ENCODE data around the gene WBP1.
"Not testable (repeated sequence)": the region's sequence is repeated elsewhere in the genome, so short reads cannot be mapped to it uniquely, and the experiment has no call there.

Gene WBP1

DNA sequence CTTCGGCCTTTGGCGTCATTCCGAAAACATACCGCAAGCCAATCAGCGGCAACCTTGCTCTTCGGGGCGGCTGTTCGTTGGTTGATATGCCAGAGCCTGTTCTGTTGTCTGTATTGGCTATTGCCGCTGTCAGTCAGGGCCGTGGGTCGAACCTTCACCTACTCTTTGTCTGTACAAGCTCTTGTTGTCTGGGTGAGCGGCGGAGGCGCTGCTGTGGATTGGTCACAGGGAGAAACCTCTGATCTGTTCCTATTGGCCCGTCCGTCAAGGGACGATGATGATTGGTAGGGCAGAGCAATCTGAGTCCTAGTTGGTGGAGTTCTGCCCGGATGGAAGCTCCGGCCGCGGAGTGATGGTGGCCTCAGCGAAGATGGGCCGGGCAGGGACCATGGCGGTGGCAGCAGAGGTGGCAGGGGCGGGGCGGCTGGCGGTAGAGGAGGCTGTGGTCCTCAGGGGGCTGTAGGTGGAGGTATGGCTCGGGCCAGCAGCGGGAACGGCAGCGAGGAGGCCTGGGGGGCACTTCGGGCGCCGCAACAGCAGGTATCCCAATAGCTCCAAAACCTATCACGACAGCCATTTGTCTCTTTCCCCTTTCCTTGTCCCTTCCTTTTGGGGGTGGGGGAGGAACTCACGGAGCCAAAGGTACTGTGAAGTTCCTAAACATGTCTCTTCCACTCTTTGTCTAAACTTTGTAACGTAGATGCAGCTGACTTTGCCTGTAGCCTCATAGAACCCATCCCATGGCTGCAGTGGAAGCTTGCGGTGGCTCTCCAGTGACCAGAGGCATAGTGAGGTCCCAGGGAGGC lies at the start of gene WBP1:
TSS of gene WBP1 (plus strand) at position 307 of the 806 bp plus-strand sequence. CDS start at position 472, 165 bp downstream.
- peak; percentile 99 to 100 for DNase-seq

GRCh38 chr2:74413001-74413698 lies 45.1 kb upstream of the WBP1 start:
- DNase-seq = no peak

DNA sequence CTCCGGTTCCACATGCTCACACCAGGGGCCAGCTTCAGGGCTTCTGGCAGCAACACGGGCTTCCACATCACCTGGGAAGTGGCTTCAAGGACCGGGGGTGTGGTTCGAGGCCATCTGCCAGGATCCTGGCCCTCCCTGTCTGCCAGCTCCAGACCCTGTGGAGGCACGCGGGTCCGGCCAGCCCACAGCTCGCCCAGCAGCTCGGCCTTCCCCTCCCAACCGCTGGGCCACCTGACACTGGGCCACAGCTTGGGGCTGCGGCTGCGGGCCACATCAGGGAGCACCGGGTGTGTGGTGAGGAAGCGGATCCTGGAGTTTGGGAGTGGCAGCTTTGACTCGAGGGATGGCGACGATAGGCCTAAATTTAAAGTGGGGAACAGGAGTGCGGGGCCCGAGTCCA lies 43.8 kb upstream of the WBP1 start:
- peak in 1 of 2 experiments; percentile 57 for DNase-seq

GRCh38 chr2:74414881-74415761 lies 43.1 kb upstream of the WBP1 start:
- DNase-seq = peak; percentile 46 to 60

DNA sequence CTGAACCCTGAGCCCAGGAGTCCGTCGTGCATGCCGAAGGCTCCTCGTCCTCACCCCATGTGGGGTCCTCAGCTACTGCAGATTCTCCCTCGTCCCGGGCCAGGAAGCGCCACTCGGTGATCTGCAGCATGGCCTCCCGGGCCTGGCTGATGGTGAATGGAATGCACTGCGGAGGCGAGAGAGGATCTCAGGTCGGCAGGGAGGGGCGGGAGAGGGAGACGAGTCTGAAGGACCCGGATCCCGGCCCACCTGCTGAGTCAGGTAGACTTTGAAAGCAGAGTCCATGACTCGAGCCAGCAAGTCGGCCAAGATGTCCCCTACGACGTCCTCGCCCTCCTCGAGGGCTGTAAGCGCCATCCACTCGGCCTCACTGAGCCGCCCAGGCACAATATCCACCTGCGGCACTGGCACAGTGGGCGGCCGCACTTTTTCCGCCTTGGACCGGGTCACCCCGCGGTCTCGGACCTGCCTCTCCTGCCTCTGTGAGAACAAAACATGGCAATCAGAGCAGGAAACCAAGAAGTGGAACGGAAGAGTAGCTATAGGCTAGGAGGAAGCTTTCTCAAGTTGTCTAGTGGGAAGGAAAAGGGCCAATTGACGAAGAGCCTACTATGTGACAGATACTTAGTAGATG lies 42.4 kb upstream of the WBP1 start:
- DNase-seq = no peak

- DNase-seq = peak in 1 of 2 experiments; percentile 57
These were observed 41.5 kb upstream of the WBP1 start for GRCh38 chr2:74416778-74417177.

DNA sequence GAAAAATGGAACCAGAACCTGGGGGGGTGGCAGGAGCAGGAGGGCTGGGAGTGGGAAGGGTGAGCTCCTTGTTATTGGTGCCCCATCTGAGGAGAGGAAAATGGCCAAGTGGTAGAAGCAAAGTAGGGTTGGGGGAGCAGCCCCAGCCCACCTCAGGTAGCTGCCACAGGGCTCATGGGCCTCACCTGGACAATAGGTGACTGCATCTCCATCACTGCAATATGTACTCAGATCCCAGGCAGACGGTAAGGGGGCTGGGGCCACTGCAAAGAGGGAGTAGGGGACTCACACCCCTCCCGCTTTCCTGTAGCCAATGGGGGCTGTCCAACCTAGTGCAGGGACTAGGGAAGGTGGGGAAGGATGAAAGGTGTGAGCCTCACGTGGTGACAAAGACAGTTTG lies 41.0 kb upstream of the WBP1 start:
- no peak for DNase-seq

GRCh38 chr2:74417763-74418162 lies 40.5 kb upstream of the WBP1 start:
- no peak for DNase-seq

DNA sequence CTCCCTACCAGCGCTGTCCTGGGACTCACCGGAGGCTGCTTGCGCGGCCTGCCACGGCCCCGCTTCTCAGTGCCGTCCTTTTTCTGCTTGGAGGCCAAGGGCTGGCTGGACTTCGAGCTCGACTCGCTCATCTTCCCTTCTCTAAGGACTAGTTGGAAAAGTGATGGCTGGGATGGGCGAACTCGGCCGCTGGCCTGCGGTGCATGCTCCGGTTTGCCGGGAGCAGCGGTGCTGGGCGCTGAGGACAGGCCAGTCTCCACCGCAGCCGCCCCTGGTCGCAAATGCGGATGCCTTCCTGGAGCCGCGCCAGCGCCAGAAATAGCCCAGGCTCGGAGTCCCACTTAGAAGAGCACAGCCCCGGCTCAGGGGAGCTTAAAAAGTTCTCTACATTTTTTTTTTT lies 39.9 kb upstream of the WBP1 start:
- DNase-seq = no peak

- DNase-seq = no peak
These were observed 38.9 kb upstream of the WBP1 start for GRCh38 chr2:74419345-74419744.

- no peak for DNase-seq
These were observed 38.2 kb upstream of the WBP1 start for GRCh38 chr2:74420006-74420405.

DNA sequence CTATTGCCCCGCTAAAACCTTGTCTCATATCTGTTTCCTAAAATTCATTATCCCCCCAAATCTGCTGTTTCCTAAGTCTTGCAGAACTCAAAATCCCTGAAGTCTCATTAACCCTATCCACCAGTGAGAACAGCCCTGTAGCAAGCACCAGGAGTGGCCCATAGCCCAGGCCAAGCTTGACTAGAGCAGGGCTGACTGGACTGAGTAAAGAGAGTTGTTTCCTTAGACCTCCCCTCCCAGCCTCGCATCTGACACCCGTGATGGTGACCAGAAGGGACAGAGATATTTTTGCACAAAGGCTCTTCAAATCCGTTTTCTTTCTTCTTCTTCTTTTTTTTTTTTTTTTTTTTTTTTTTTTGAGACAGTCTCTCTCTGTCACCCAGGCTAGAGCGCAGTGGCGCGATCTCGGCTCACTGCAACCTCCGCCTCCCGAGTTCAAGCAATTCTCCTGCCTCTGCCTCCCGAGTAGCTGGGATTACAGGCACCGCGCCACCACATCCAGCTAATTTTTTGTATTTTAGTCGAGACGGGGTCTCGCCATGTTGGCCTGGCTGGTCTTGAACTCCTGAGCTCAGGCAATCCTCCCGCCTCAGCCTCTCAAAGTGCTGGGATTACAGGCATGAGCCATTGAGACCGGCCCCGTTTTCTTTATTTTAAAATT lies 37.7 kb upstream of the WBP1 start:
- not testable (repeated sequence) for DNase-seq

- DNase-seq = peak; percentile 77 to 92
These were observed 36.9 kb upstream of the WBP1 start, which contains the start of the genes C2orf81 and WDR54 for GRCh38 chr2:74421221-74421870. C2orf81 (minus strand) TSS chr2:74421619; CDS start chr2:74421560, 59 bp downstream. WDR54 (plus strand) TSS chr2:74421730; CDS start chr2:74422154, 424 bp downstream.

DNA sequence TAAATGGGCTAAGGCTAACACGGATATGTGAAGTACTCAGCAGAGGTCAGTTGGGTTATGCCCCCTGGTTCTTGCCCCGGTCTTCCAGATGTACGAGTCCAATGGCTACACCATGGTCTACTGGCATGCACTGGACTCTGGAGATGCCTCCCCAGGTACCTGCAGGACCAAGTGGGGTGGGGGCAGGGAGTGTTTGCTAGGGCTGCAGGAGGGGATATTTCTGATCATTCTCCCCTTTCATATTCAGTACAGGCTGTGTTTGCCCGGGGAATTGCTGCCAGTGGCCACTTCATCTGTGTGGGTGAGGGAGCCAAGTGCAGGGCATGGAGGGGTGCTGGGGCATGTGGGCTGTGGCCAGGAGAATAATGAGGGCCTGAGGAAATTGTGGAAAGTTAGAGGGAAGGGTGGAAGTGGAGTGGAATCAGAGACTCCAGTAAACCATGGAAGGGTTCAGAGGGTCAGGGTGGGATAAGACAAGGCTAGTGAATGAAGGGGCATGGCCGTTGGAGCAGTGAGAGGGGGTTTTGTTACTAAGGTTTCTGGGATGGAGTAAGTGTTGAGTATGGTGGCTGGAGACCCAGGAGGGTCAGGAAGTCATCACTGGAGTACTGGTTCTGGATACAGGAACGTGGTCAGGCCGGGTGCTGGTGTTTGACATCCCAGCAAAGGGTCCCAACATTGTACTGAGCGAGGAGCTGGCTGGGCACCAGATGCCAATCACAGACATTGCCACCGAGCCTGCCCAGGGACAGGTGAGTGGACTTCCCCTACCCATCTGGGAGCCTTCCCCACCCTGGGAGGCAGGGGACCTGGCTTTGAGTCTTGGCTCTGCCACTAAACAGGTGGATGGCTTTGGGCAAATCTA lies 34.8 kb upstream of the WBP1 start:
- no peak for DNase-seq

GRCh38 chr2:74424139-74424992 lies 33.9 kb upstream of the WBP1 start:
- no peak for DNase-seq

DNA sequence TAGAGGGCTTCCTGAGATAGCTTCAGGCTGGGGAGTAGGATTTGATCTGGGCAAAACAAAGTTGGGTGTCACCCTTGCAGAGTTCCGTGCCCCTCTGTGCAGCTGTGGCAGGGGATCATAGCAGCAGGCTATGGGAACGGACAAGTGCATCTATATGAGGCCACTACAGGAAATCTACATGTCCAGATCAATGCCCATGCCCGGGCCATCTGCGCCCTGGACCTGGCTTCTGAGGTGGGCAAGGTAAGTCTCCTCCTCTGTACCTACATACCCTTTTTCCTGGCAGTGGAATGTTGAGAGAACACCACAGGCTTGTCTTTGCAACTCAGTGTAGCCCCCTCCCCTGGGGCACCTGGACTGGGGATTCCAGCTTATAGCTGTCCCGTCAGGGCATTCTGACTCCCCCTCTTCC lies 33.2 kb upstream of the WBP1 start:
- DNase-seq = no peak

GRCh38 chr2:74425523-74425922 lies 32.7 kb upstream of the WBP1 start:
- DNase-seq = no peak

GRCh38 chr2:74426181-74426758 lies 32.0 kb upstream of the WBP1 start:
- DNase-seq = no peak

DNA sequence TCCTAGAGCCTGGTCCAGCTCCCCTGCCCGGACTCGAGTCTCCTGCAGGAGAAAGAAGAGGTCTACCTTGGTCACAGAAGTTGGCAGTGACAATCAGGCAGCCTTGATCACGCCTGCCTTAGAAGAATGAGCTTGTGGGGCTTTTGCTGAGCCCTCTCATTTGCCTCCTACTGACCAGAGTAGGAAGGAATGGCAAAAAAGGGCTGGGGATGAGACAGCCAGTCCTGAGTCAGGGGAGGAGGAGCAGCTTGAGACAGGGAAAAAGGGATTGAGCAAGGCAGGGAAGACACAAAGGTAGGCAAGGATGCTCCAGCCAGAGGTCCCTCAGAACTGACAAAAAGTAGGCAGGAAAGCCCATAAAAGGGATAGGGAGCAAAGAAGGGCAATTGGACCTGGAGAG lies 30.7 kb upstream of the WBP1 start:
- DNase-seq = no peak
